Neural progenitor cell (in vitro differentiated cells): ENCODE data around the gene CHTF18. TPM values are rescaled to one million over a fixed set of nuclear protein-coding genes. Genes with fewer than 3 reads are reported as not detected.

Experiments used
- DNase-seq: peaks from one replicate; pipeline ENCODE4 v3.0.0-alpha.2; 2016; ENCODE audit warnings: low spot score
- H2AFZ ChIP-seq: fragments of 200-600 bp; sonication (generic); replicated peaks from 2 replicates; pipeline ENCODE4 v1.6.1; 2016; ENCODE audit warnings: antibody characterized with exemption
- H3F3A ChIP-seq: fragments of 200-600 bp; sonication (generic); 2 replicates; pipeline ENCODE4 v1.6.1; 2016; ENCODE audit warnings: antibody characterized with exemption, low read depth
- H3K27ac ChIP-seq: fragments of 200-600 bp; sonication (generic); 2 replicates; pipeline ENCODE4 v1.5.1; 2016; ENCODE audit warnings: mild to moderate bottlenecking
- H3K27me3 ChIP-seq: fragments of 200-600 bp; sonication (generic); 2 replicates; pipeline ENCODE4 v1.6.1; 2016; ENCODE audit warnings: mild to moderate bottlenecking, moderate library complexity
- H3K36me3 ChIP-seq: fragments of 200-600 bp; sonication (generic); 2 replicates; pipeline ENCODE4 v1.5.1; 2016
- H3K4me1 ChIP-seq: fragments of 200-600 bp; sonication (generic); 2 replicates; pipeline ENCODE4 v1.6.1; 2016; ENCODE audit warnings: mixed run types
- H3K4me2 ChIP-seq: fragments of 200-600 bp; sonication (generic); 2 replicates; pipeline ENCODE4 v1.6.1; 2016
- H3K4me3 ChIP-seq: fragments of 200-600 bp; sonication (generic); 2 replicates; pipeline ENCODE4 v1.5.1; 2016
- H3K79me2 ChIP-seq: fragments of 200-600 bp; sonication (generic); 2 replicates; pipeline ENCODE4 v1.6.1; 2016; ENCODE audit warnings: low read depth
- H3K9ac ChIP-seq: fragments of 200-600 bp; sonication (generic); 2 replicates; pipeline ENCODE4 v1.6.1; 2016
- H3K9me3 ChIP-seq: fragments of 200-600 bp; sonication (generic); 2 replicates; pipeline ENCODE4 v1.5.1; 2016; ENCODE audit warnings: low read depth
- H4K20me1 ChIP-seq: fragments of 200-600 bp; sonication (generic); 2 replicates; pipeline ENCODE4 v1.6.1; 2016; ENCODE audit warnings: low read depth
- H3K27ac Mint-ChIP-seq: 3 replicates; pipeline ENCODE4 v1.8.0; 2021; ENCODE audit warnings: mixed read lengths
- H3K27me3 Mint-ChIP-seq: 2 replicates; pipeline ENCODE4 v1.8.0; 2022; ENCODE audit warnings: low read depth, mild to moderate bottlenecking, inconsistent platforms, moderate library complexity, mixed read lengths; ENCODE audit not compliant: insufficient read depth
- H3K36me3 Mint-ChIP-seq: 3 replicates; pipeline ENCODE4 v1.8.0; 2021; ENCODE audit warnings: mixed read lengths
- H3K4me1 Mint-ChIP-seq: 3 replicates; pipeline ENCODE4 v1.8.0; 2021; ENCODE audit warnings: mixed read lengths
- H3K4me3 Mint-ChIP-seq: 3 replicates; pipeline ENCODE4 v1.8.0; 2021; ENCODE audit warnings: mild to moderate bottlenecking, moderate library complexity, mixed read lengths
- H3K9me3 Mint-ChIP-seq: 3 replicates; pipeline ENCODE4 v1.8.0; 2020; ENCODE audit warnings: mixed read lengths
- EZH2 ChIP-seq: fragments of 200-600 bp; sonication (generic); IDR thresholded peaks from 2 replicates; pipeline ENCODE4 v1.6.1; 2017; ENCODE audit warnings: antibody characterized with exemption, mild to moderate bottlenecking, moderate library complexity
- EZH2phosphoT487 ChIP-seq: fragments of 200-600 bp; sonication (generic); IDR thresholded peaks from 2 replicates; pipeline ENCODE4 v1.6.1; 2017; ENCODE audit warnings: antibody characterized with exemption
- total RNA-seq: library from RNA; depleted of rRNA; stranded (reverse); fragments of >200 nt; gene quantifications from 2 replicates; pipeline ENCODE4 v1.2.3, GENCODE V29; 2015; ENCODE audit warnings: low replicate concordance
- TF ChIP-seq, protein P1 (sequence below): fragments of 200-600 bp; sonication (generic); IDR thresholded peaks from 2 replicates; pipeline ENCODE4 v1.5.1; 2017; ENCODE audit warnings: antibody characterized with exemption, mild to moderate bottlenecking

Gene CHTF18
- total RNA-seq, 1 donor from 2014 or later: 35.6 TPM

DNA sequence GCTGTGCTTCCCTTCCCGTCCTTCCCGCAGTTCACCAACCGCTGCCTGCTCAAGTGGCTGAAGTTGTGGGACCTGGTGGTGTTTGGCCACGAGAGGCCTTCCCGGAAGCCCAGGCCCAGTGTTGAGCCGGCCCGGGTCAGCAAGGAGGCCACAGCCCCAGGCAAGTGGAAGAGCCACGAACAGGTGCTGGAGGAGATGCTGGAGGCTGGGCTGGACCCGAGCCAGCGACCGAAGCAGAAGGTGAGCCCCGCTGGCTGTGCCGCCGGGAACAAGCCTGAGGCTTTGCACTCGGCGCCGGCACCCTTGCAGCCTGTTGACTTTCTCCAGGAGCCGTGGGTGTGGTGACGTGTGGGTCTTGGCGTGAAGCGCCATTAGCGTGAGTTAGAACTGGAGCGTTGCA is 2.7 kb downstream of the CHTF18 start:
- no peak for DNase-seq
- Histone ChIP-seq H3K4me1 (peaks cover 7% of the 10 kb centered on the region), H4K20me1 (peaks cover 51% of the 10 kb centered on the region), H3K9ac (no peak overlapping the region), H3K79me2 (peaks cover 27% of the 10 kb centered on the region), H3K36me3 (no peaks in the 10 kb centered on the region), H3F3A (no peaks in the 10 kb centered on the region), H3K27ac (no peak overlapping the region), H2AFZ (no peak overlapping the region), H3K4me2 (no peak overlapping the region), H3K27me3 (no peaks in the 10 kb centered on the region), H3K9me3 (no peaks in the 10 kb centered on the region), H3K4me3 (no peak overlapping the region)
- Mint-ChIP-seq H3K27ac (no peak overlapping the region), H3K27me3 (peaks cover 2% of the 10 kb centered on the region), H3K36me3 (peaks cover 6% of the 10 kb centered on the region), H3K4me3 (peak overlapping the region; percentile 77), H3K9me3 (no peaks in the 10 kb centered on the region), H3K4me1 (peaks cover 5% of the 10 kb centered on the region)
- TF ChIP-seq EZH2phosphoT487 (no peak), EZH2 (no peak)
- TF ChIP-seq, protein P1, sequence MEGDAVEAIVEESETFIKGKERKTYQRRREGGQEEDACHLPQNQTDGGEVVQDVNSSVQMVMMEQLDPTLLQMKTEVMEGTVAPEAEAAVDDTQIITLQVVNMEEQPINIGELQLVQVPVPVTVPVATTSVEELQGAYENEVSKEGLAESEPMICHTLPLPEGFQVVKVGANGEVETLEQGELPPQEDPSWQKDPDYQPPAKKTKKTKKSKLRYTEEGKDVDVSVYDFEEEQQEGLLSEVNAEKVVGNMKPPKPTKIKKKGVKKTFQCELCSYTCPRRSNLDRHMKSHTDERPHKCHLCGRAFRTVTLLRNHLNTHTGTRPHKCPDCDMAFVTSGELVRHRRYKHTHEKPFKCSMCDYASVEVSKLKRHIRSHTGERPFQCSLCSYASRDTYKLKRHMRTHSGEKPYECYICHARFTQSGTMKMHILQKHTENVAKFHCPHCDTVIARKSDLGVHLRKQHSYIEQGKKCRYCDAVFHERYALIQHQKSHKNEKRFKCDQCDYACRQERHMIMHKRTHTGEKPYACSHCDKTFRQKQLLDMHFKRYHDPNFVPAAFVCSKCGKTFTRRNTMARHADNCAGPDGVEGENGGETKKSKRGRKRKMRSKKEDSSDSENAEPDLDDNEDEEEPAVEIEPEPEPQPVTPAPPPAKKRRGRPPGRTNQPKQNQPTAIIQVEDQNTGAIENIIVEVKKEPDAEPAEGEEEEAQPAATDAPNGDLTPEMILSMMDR: no peak

DNA sequence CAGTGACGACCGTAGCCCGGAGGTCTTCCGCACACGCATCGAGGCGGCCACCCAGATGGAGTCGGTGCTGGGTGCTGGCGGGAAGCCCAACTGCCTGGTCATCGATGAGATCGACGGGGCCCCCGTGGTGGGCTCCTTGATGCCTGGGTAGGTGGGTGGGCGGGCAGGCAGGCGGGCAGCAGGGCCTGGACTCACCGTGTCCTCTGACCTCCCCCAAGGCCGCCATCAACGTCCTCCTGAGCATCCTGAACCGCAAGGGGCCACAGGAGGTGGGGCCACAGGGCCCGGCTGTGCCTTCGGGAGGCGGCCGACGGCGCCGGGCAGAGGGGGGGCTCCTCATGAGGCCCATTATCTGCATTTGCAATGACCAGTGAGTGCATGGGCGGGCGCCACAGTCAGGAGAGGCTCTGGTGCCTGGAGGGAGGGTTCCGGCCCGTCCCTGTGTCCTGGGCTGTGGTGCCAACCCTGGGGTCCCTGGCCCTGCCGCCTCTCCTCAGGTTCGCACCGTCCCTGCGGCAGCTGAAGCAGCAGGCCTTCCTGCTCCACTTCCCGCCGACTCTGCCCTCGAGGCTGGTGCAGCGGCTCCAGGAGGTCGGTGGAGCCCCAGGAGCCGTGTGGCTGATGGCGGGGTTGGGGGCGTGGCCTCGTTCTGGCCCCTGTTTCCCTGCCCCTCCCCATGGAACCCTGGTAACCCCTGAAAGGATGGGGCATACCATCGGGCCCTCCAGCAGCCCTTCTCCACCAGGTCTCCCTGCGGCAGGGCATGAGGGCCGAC is 4.0 kb downstream of the CHTF18 start:
- Mint-ChIP-seq H3K27me3 (peaks cover 2% of the 10 kb centered on the region), H3K9me3 (no peaks in the 10 kb centered on the region), H3K27ac (no peak overlapping the region), H3K4me3 (no peak overlapping the region), H3K36me3 (peaks cover 6% of the 10 kb centered on the region), H3K4me1 (peaks cover 5% of the 10 kb centered on the region)
- H3K36me3 ChIP-seq: no peaks in the 10 kb centered on the region
- H3K4me1 ChIP-seq: peaks cover 7% of the 10 kb centered on the region
- H3K79me2 ChIP-seq: peaks cover 24% of the 10 kb centered on the region
- no peak for DNase-seq
- H3K27ac ChIP-seq: no peak overlapping the region
- H2AFZ ChIP-seq: no peak overlapping the region
- no peaks in the 10 kb centered on the region for H3K27me3 ChIP-seq
- TF ChIP-seq EZH2phosphoT487 (no peak), EZH2 (no peak)
- TF ChIP-seq, protein P1: no peak
- H3K4me2 ChIP-seq: no peak overlapping the region
- no peaks in the 10 kb centered on the region for H3F3A ChIP-seq
- peaks cover 45% of the 10 kb centered on the region for H4K20me1 ChIP-seq
- H3K4me3 ChIP-seq: no peak overlapping the region
- no peaks in the 10 kb centered on the region for H3K9me3 ChIP-seq
- H3K9ac ChIP-seq: no peak overlapping the region

GRCh38 chr16:793414-793813 is 5.0 kb downstream of the CHTF18 start:
- H3K27me3 ChIP-seq: no peaks in the 10 kb centered on the region
- no peak overlapping the region for H3K9ac ChIP-seq
- peaks cover 7% of the 10 kb centered on the region for H3K4me1 ChIP-seq
- Mint-ChIP-seq H3K9me3 (no peaks in the 10 kb centered on the region), H3K27ac (no peak overlapping the region), H3K4me3 (peak overlapping the region; percentile 21), H3K4me1 (peaks cover 3% of the 10 kb centered on the region), H3K36me3 (peaks cover 9% of the 10 kb centered on the region), H3K27me3 (peaks cover 5% of the 10 kb centered on the region)
- H3K27ac ChIP-seq: no peak overlapping the region
- H3K9me3 ChIP-seq: no peaks in the 10 kb centered on the region
- TF ChIP-seq, protein P1: no peak
- no peak for TF ChIP-seq EZH2phosphoT487
- no peak for TF ChIP-seq EZH2
- H2AFZ ChIP-seq: no peak overlapping the region
- no peaks in the 10 kb centered on the region for H3F3A ChIP-seq
- H3K4me3 ChIP-seq: no peak overlapping the region
- H3K36me3 ChIP-seq: no peaks in the 10 kb centered on the region
- peaks cover 17% of the 10 kb centered on the region for H3K79me2 ChIP-seq
- no peak overlapping the region for H3K4me2 ChIP-seq
- no peak for DNase-seq
- peaks cover 39% of the 10 kb centered on the region for H4K20me1 ChIP-seq
